Smooth muscle cell of the brain vasculature (primary cell): ENCODE results near the gene MAD1L1.

Source experiments
- DNase-seq: peaks from one replicate; pipeline ENCODE4 v3.0.0-alpha.2; 2012; ENCODE audit warnings: low read depth, low spot score

The MAD1L1 gene

DNA sequence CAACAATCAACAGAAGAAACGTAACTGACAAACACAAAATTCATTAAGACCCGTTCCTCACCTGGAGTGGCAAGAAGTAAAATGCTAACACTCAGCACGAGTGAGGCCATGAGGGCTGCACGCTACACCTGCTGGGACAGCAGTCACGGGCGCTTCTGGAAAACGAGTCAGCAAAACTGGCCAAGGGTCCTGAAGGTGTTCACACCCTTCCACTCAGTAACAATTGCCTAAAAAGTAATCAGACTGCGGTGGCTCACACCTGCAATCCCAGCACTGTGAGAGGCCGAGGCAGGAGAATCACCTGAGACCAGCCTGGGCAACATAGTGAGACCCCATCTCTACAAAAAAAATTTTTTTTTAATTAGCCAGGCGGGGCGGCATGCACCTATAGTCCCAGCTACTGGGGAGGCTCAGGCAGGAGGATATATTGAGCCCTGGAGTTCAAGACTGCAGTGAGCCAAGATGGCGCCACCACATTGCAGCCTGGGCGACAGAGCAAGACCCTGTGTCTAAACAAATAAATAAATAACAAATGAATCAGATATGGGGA, 199.1 kb downstream of the MAD1L1 start:
- no peak for DNase-seq

GRCh38 chr7:2032876-2033407, 199.8 kb downstream of the MAD1L1 start:
- no peak for DNase-seq

- DNase-seq: no peak
Measured at GRCh38 chr7:2032030-2032875, 200.5 kb downstream of the MAD1L1 start.

- no peak for DNase-seq
Measured at GRCh38 chr7:2031451-2031845, 201.3 kb downstream of the MAD1L1 start.

- DNase-seq: no peak
Measured at GRCh38 chr7:2030475-2031450, 202.0 kb downstream of the MAD1L1 start.

GRCh38 chr7:2029936-2030335, 202.8 kb downstream of the MAD1L1 start:
- no peak for DNase-seq

GRCh38 chr7:2029211-2029905, 203.4 kb downstream of the MAD1L1 start:
- no peak for DNase-seq

- DNase-seq: no peak
Measured at GRCh38 chr7:2028733-2029132, 204.0 kb downstream of the MAD1L1 start.

DNA sequence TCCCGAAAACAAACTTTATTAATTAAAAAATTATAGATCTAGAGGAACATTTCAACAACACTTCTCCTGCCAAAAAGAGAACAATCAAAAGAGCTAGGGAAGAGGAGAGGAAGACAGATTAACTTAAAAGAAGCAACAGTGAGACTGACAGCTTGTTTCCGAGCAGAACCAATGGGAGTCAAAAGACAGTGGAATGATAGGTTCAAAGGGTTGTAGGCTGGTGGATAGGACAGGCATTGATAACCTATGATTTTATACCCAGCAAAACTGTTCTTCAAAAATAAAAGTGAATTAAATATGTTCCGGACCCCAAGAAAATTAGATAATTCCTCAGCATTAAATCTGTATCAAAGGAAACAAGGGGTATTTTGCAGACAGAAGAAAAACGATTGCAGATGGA, 207.6 kb downstream of the MAD1L1 start:
- no peak for DNase-seq

- DNase-seq: no peak
Measured at GRCh38 chr7:2024567-2024918, 208.2 kb downstream of the MAD1L1 start.

GRCh38 chr7:2023877-2024566, 208.7 kb downstream of the MAD1L1 start:
- DNase-seq: no peak

- DNase-seq: no peak
Measured at GRCh38 chr7:2022737-2023250, 210.0 kb downstream of the MAD1L1 start.

- DNase-seq: no peak
Measured at GRCh38 chr7:2022021-2022409, 210.7 kb downstream of the MAD1L1 start.

DNA sequence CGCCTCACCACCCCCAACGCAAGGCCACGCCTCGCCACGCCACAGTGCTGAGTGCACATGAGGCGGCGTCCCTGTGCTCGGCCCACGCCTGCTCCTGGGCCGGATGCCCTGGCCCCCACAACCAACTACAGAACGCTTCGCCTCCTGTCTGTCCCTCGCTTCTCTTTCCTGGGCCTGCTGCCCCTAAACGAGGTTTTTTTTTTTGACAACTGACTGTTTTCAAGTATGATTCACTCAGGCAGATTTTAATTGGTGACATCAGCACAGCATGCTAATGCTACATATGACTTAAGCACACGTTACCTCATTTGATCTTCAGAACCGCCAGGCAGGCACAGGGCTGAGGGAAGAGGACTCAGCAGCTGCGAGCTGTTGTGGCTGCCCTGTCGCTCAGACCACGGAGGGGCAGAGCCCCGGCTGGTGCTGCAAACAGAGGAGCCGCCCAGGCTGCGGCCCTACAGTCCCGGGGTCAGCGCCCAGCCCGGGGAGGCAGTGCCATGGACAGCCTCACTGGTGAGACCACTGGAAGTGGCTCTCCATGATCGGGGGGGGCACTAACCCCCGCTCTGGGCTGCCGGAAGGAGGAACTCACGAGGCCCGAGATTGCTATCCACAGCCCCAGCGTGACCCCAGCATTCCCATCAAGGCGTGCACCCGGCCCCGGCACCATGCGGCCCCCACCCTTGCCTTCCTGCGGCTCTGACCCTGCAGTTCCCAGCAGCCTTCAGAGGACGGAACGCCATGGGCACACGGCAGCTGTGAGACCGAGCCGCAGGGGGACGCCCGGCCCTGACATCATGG, 212.8 kb downstream of the MAD1L1 start:
- peak; percentile 76 for DNase-seq

DNA sequence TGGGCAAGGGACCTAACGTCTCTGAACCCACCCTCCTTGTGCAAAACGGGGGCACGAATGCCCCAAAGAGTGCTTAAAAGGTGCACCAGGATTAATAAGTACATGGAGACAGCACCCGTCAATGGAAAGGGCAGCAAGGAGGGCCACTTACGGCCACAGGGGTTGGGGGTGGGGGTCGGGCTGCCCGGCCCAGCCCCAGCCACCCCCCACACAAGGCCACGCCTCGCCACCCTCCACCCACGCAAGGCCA, 213.4 kb downstream of the MAD1L1 start:
- DNase-seq: no peak

- no peak for DNase-seq
Measured at GRCh38 chr7:2018569-2019460, 213.9 kb downstream of the MAD1L1 start.

- DNase-seq: no peak
Measured at GRCh38 chr7:2017914-2018568, 214.7 kb downstream of the MAD1L1 start.

GRCh38 chr7:2017481-2017891, 215.3 kb downstream of the MAD1L1 start:
- DNase-seq: no peak
